ENCODE data around the gene COA1. TPM values are rescaled to one million over a fixed set of nuclear protein-coding genes. Genes with fewer than 3 reads are reported as not detected.

Gene COA1
- total and polyA plus RNA-seq, 2 experiments from 2014 or later, result 152 to 220 TPM

DNA sequence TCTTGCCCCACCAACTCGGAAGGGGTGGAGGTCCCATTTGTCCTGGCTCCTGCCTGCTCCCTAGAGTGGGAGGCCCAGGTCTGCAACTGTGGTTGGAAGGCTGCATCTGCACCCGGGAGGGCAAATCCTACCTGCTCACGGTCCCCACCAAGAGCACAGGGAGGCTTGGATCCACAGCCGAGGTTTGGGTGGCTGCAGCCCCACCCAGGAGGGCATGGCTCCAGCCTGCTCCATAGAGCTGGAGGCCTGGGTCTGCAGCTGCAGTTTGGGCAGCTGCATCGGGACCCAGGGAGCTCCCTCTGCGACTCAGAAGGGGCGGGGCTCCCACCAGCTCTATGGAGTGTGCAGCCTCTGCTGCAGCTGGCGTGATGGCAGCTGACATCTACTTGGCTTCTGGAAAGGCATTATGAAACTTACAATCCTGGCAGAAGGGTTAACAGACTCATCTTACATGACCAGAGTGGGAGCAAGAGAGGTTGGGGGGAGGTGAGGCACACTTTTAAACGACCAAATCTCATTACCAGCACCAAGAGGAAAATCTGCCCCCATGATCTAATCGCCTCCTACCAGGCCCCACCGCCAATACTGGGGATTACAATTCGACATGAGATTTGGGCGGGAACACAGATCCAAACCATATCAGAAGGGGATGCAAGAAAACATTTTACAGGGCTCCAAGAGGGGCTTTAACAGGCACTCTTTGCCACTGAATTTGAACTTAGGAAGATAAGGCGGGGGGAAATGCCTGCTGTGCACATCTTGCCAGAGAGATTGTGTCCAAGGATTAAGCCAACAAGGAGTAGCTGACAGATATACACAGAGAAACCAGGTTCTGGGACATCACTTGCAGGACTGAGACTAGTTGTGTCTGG, 20.9 kb upstream of the COA1 start:
- Histone ChIP-seq H3K36me3 (no peaks in the 10 kb centered on the region), H3K27me3 (no peaks in the 10 kb centered on the region), H3K27ac (no peak overlapping the region), H3K4me3 (no peak overlapping the region), H3K4me1 (ENCODE audit: low read depth) (no peaks in the 10 kb centered on the region), H3K9me3 (ENCODE audit: low read depth) (no peaks in the 10 kb centered on the region)
- no peak for TF ChIP-seq CTCF (IDR thresholded peaks at IDR 0.05; ENCODE audit: low read depth, low read length)
- DNase-seq (ENCODE audit: low read depth in 1 of 2, low spot score in 1 of 2), result peak in 1 of 2 donors; percentile 85

- no peak for DNase-seq (ENCODE audit: low read depth in 1 of 2, low spot score in 1 of 2)
- no peak for TF ChIP-seq CTCF (IDR thresholded peaks at IDR 0.05; ENCODE audit: low read depth, low read length)
- H3K27me3 ChIP-seq, result no peaks in the 10 kb centered on the region
- H3K27ac ChIP-seq, result no peak overlapping the region
- no peak overlapping the region for H3K4me3 ChIP-seq
- no peaks in the 10 kb centered on the region for H3K4me1 ChIP-seq (ENCODE audit: low read depth)
- no peaks in the 10 kb centered on the region for H3K9me3 ChIP-seq (ENCODE audit: low read depth)
- H3K36me3 ChIP-seq, result no peaks in the 10 kb centered on the region
Observed at GRCh38 chr7:43749383-43749940, 20.1 kb upstream of the COA1 start.

- Histone ChIP-seq H3K27me3 (no peaks in the 10 kb centered on the region), H3K9me3 (ENCODE audit: low read depth) (no peaks in the 10 kb centered on the region), H3K27ac (no peak overlapping the region), H3K4me1 (ENCODE audit: low read depth) (no peaks in the 10 kb centered on the region), H3K4me3 (no peak overlapping the region), H3K36me3 (no peaks in the 10 kb centered on the region)
- no peak for TF ChIP-seq CTCF (IDR thresholded peaks at IDR 0.05; ENCODE audit: low read depth, low read length)
- no peak for DNase-seq (ENCODE audit: low read depth in 1 of 2, low spot score in 1 of 2)
Observed at GRCh38 chr7:43747328-43748105, 18.2 kb upstream of the COA1 start.

GRCh38 chr7:43742692-43743091, 13.4 kb upstream of the COA1 start:
- TF ChIP-seq CTCF (IDR thresholded peaks at IDR 0.05; ENCODE audit: low read depth, low read length), result no peak
- Histone ChIP-seq H3K4me3 (no peak overlapping the region), H3K27me3 (no peaks in the 10 kb centered on the region), H3K4me1 (ENCODE audit: low read depth) (no peaks in the 10 kb centered on the region), H3K27ac (no peak overlapping the region), H3K36me3 (no peaks in the 10 kb centered on the region), H3K9me3 (ENCODE audit: low read depth) (no peaks in the 10 kb centered on the region)
- DNase-seq (ENCODE audit: low read depth in 1 of 2, low spot score in 1 of 2), result no peak

DNA sequence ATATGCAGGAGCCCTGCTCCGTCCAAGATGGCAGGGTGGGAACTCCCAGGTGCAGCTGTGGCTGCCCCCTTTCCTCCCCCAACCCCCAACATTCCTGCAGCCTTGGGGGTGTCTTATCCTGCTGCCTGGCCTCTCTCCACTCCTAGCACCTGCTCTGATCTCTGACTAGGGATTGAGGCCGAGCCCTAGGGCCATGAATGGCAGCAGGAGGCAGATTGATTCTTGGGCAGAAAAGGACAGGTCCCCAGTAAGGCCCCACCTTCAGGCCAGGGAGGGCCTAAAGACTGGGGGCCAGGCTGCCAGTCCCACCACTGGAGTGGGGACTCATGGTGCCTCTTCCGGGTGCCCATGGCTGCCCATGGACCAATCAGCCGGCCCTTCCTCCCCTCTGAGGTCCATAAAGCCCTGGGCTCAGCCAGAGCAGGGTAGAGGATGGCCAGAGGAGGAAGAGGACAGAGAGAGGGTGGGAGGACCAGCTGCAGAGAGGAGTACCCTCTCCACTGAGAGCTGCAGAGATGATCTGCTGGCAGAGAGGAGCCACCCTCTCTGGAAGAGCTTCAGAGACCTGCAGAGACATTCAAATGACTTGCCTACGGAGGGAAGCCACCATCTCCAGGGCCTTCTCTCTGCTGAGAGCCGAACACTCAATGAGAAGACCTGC, 8.3 kb upstream of the COA1 start:
- Histone ChIP-seq H3K9me3 (ENCODE audit: low read depth) (no peaks in the 10 kb centered on the region), H3K36me3 (no peaks in the 10 kb centered on the region), H3K27ac (no peak overlapping the region), H3K27me3 (no peaks in the 10 kb centered on the region), H3K4me3 (no peak overlapping the region), H3K4me1 (ENCODE audit: low read depth) (no peaks in the 10 kb centered on the region)
- no peak for DNase-seq (ENCODE audit: low read depth in 1 of 2, low spot score in 1 of 2)
- no peak for TF ChIP-seq CTCF (IDR thresholded peaks at IDR 0.05; ENCODE audit: low read depth, low read length)
